IPS-18a (cell line): Measurements from ENCODE around the gene ATP7B.

Source experiments
- H3K27ac ChIP-seq: one replicate; pipeline ENCODE4 v1.5.1; 2013; ENCODE audit warnings: low read length
- H3K27me3 ChIP-seq: one replicate; pipeline ENCODE4 v1.6.1; 2013; ENCODE audit warnings: mild to moderate bottlenecking, low read length; ENCODE audit not compliant: control insufficient read depth, insufficient read depth
- H3K36me3 ChIP-seq: one replicate; pipeline ENCODE4 v1.6.1; 2013; ENCODE audit warnings: low read depth, low read length; ENCODE audit not compliant: control insufficient read depth
- H3K4me1 ChIP-seq: one replicate; pipeline ENCODE4 v1.6.1; 2013; ENCODE audit warnings: low read depth, low read length; ENCODE audit not compliant: control insufficient read depth
- H3K4me3 ChIP-seq: one replicate; pipeline ENCODE4 v1.5.1; 2013; ENCODE audit warnings: low read length
- H3K9ac ChIP-seq: one replicate; pipeline ENCODE4 v1.6.1; 2013; ENCODE audit warnings: mild to moderate bottlenecking, low read length, moderate library complexity
- H3K9me3 ChIP-seq: one replicate; pipeline ENCODE4 v1.6.1; 2013; ENCODE audit warnings: low read depth, low read length; ENCODE audit not compliant: control insufficient read depth

ATP7B gene

DNA sequence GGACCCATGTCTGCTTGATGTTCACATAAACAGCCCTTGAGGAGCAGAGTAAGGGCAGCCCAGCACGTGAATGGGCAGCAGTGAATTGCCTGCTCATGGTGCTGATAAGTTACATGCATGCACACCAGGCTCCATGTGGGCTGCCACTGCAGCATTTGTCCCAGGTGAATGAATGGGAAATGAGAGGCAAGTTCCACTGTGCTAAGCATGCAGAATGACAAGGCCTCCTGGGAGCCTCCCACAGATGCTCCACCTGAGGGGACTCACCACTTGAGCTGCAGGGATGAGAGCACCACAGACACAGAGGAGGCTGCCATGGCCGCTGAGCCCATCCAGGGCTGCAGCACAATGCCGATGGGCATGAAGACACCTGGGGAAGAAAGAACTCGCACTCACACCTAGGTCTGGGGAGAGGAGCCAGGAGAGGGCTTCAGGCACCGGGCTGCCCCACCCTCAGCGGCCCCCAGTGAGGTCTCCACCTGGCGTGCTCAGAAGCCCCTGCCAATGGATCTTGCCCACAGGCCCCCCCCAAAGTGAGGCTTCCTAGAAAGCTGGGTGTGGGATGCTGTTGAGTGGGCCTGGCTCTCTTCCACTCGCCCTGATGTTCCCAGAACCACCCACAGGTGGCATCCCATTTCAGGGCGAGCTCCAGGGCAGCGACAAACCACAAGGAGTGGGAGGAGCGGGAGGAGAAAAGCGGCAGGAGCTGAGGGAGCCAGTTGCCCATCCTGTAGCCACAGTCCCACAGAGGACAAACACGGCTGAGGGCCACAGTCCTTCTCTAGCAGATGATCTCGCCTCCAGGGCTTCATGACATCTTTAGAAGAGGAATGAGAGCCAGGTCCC, 75.7 kb downstream of the ATP7B start:
- Histone ChIP-seq H3K27ac (no peak overlapping the region), H3K4me3 (no peak overlapping the region), H3K27me3 (no peaks in the 10 kb centered on the region), H3K36me3 (no peaks in the 10 kb centered on the region), H3K9ac (no peak overlapping the region), H3K4me1 (no peaks in the 10 kb centered on the region), H3K9me3 (no peaks in the 10 kb centered on the region)

- Histone ChIP-seq H3K9ac (no peak overlapping the region), H3K36me3 (no peaks in the 10 kb centered on the region), H3K27me3 (no peaks in the 10 kb centered on the region), H3K27ac (no peak overlapping the region), H3K4me3 (no peak overlapping the region), H3K9me3 (no peaks in the 10 kb centered on the region), H3K4me1 (no peaks in the 10 kb centered on the region)
Observed at GRCh38 chr13:51934461-51935087, 76.7 kb downstream of the ATP7B start.

DNA sequence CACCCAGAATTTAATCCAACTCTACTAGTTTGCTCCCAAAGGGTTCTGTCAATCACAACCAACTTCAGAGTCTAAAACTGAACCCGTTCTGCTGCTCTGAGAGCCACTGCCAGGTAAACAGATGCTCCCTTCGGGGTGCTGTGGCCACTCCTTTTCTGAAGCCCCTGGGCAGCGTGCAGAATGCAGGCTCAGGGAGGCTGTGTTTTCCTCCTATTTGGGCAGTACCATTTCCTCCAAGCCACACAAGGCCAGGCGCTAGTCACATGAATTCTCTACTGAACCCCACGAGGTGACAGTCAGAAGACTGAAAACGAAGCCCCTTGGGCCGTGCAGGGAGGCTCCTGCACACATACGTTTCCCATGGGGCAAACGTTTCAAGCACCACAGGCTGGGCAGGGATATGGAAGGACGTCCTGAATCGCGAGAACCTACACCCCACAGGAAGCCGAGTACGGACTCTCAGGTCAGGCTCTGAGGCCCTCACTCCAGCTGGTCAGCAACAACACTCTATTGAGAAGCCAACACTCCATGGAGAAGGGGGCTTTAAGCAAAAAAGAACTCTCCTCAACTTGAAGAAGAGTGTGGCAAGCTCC, 77.7 kb downstream of the ATP7B start:
- Histone ChIP-seq H3K36me3 (no peaks in the 10 kb centered on the region), H3K9ac (no peak overlapping the region), H3K27ac (no peak overlapping the region), H3K4me3 (no peak overlapping the region), H3K9me3 (no peaks in the 10 kb centered on the region), H3K27me3 (no peaks in the 10 kb centered on the region), H3K4me1 (no peaks in the 10 kb centered on the region)

- no peak overlapping the region for H3K4me3 ChIP-seq
- no peaks in the 10 kb centered on the region for H3K9me3 ChIP-seq
- no peaks in the 10 kb centered on the region for H3K27me3 ChIP-seq
- H3K36me3 ChIP-seq = no peaks in the 10 kb centered on the region
- H3K27ac ChIP-seq = no peak overlapping the region
- no peaks in the 10 kb centered on the region for H3K4me1 ChIP-seq
- H3K9ac ChIP-seq = no peak overlapping the region
Observed at GRCh38 chr13:51932231-51932630, 79.0 kb downstream of the ATP7B start.

DNA sequence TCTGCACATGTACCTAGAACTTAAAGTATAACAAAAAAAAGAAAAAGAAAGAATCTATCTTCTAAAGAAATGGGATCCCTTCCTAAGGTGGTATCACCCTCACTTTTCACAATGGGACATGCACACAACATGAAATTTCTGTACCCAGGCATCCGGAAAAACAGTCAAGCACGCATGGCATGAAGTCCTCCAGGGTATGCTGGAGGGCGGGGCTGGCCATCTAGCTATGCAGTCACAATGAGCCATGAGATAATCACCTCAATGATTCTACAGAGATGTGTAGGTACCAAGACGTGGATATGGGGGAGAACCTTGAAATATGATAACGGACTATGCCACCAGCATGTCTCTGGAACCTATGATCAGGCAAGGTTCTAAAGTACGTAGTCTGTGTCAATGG, 79.6 kb downstream of the ATP7B start:
- no peak overlapping the region for H3K9ac ChIP-seq
- no peak overlapping the region for H3K27ac ChIP-seq
- no peaks in the 10 kb centered on the region for H3K36me3 ChIP-seq
- H3K4me3 ChIP-seq = no peak overlapping the region
- no peaks in the 10 kb centered on the region for H3K27me3 ChIP-seq
- no peaks in the 10 kb centered on the region for H3K9me3 ChIP-seq
- no peaks in the 10 kb centered on the region for H3K4me1 ChIP-seq

- no peak overlapping the region for H3K4me3 ChIP-seq
- no peak overlapping the region for H3K27ac ChIP-seq
- no peak overlapping the region for H3K9ac ChIP-seq
- no peaks in the 10 kb centered on the region for H3K9me3 ChIP-seq
- H3K27me3 ChIP-seq = no peaks in the 10 kb centered on the region
- H3K4me1 ChIP-seq = no peaks in the 10 kb centered on the region
- H3K36me3 ChIP-seq = no peaks in the 10 kb centered on the region
Observed at GRCh38 chr13:51929699-51930098, 81.6 kb downstream of the ATP7B start.

GRCh38 chr13:51928231-51928630, 83.0 kb downstream of the ATP7B start:
- no peaks in the 10 kb centered on the region for H3K4me1 ChIP-seq
- no peak overlapping the region for H3K4me3 ChIP-seq

DNA sequence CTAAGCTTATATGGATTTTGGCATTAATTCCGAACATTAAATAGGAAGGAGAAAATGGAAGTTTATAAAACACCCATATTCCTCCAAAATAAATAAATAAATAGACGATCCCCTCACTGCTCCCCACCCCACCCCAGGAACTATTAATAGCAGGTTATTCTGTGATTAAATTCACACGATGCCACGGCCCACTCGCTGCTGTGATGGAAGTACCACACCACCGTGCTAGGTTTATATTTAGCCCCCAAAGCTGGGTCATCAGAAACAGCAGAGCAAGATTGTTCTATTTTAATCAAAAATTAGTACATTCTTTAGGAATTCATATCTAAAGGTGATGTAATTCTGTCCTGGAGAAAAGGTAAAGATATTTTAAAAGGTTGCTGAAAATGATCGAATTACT, 84.1 kb downstream of the ATP7B start:
- Histone ChIP-seq H3K4me1 (no peaks in the 10 kb centered on the region), H3K27ac (no peak overlapping the region), H3K36me3 (no peaks in the 10 kb centered on the region), H3K27me3 (no peaks in the 10 kb centered on the region), H3K4me3 (no peak overlapping the region), H3K9me3 (no peaks in the 10 kb centered on the region), H3K9ac (no peak overlapping the region)

More at GRCh38 chr13:51928231-51928630, 83.0 kb downstream of the ATP7B start:
- Histone ChIP-seq H3K9ac (no peak overlapping the region), H3K27me3 (no peaks in the 10 kb centered on the region), H3K36me3 (no peaks in the 10 kb centered on the region), H3K9me3 (no peaks in the 10 kb centered on the region), H3K27ac (no peak overlapping the region)

DNA sequence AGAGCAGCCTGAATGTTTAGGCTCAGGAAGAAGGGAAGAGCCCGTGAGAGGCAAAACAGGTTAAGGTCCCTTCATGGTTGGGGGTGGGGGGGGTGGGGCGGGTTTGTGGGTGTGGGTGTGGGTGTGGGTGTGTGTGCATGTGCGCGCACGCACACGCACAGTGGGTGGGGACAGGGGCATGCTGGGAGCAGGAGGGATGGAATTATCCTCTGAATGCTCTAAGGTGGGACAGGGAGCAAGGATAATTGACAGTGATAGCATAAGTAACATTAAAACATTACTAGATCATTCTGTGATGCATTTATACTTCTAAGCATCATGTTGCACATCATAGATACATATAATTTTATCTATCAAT, 84.7 kb downstream of the ATP7B start:
- Histone ChIP-seq H3K27ac (no peak overlapping the region), H3K9ac (no peak overlapping the region), H3K27me3 (no peaks in the 10 kb centered on the region), H3K4me1 (no peaks in the 10 kb centered on the region), H3K4me3 (no peak overlapping the region), H3K36me3 (no peaks in the 10 kb centered on the region), H3K9me3 (no peaks in the 10 kb centered on the region)

DNA sequence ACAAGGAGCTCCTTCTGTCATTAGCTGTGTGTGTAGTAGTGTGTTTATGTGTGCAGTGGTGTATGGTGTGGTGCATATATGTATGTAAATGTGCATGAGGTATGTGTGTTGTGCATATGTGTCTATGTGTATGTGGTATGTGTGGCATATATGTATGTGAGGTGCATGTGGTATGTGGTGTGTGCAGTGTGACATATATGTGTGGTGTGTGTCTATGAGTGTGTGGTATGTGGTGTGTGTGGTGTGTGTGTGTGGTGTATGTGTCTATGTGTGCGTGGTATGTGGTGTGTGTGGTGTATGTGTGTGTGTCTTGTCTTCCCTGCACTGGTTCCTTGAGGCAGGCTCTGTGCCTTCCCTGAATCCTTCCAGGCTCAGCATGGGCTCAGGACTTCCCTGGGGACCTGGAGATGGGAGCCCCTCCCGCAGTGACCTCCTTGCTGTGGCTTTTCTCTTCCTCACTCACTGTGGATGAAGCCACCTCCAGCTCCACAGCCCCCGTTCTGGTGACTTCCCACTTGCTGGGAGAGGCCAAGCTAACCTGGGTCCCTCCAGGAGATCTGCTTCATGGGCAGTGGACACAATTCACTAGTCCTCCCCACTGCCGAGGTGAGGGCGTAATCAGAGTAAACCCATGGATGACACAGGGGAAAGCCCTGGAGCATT, 85.3 kb downstream of the ATP7B start:
- Histone ChIP-seq H3K27me3 (no peaks in the 10 kb centered on the region), H3K4me3 (no peak overlapping the region), H3K4me1 (no peaks in the 10 kb centered on the region), H3K27ac (no peak overlapping the region), H3K36me3 (no peaks in the 10 kb centered on the region), H3K9ac (no peak overlapping the region), H3K9me3 (no peaks in the 10 kb centered on the region)

- Histone ChIP-seq H3K9ac (no peak overlapping the region), H3K9me3 (no peaks in the 10 kb centered on the region)
Observed at GRCh38 chr13:51924756-51925544, 86.3 kb downstream of the ATP7B start.

More at GRCh38 chr13:51924756-51925544, 86.3 kb downstream of the ATP7B start:
- no peak overlapping the region for H3K27ac ChIP-seq
- H3K27me3 ChIP-seq = no peaks in the 10 kb centered on the region
- no peak overlapping the region for H3K4me3 ChIP-seq
- no peaks in the 10 kb centered on the region for H3K4me1 ChIP-seq
- H3K36me3 ChIP-seq = no peaks in the 10 kb centered on the region
